Stimulated activated CD4-positive, alpha-beta T cell treated with anti-CD3 and anti-CD28 coated beads, Interleukin-1b, Interleukin-23, amount 100 ng/mL, for 24 hours (primary cell): ENCODE results near the gene USP43.
"Not testable (repeated sequence)": the region's sequence is repeated elsewhere in the genome, so short reads cannot be mapped to it uniquely, and the experiment has no call there.

ENCODE experiments used
- DNase-seq, 4 experiments: peaks; one replicate each; pipeline ENCODE4 v3.0.0-alpha.2; 2020; ENCODE audit warnings: low read depth in 4 of 4, low spot score in 1 of 4

Gene USP43

DNA sequence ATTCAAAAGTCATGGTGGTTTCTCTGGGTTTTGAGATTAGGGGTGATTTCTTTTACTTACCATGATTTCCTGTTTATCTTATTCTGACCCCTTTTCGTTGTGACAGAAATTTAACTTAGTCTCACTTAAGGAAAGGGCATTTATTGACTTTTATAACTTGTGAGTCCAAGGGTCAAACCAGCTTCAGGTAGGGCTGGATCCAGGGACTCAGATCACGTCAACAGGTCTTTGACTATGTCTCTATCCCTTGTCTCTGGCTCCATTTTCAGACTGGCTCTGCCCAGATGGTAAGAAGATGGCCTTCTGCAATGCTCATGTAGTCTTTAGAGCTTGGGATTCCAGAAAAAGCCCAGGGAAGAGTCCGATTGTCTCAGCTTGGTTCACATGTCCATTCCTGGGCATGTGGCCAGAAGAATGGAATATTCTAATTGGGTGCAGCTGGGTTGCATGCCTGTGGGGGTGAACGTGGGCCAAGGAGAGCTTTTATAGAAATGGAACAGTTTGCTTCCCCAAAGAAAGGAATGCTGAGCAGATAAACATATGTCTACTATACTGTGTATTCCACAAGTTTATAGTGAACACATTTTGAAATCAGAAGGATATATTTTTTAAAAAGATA, 13.4 kb downstream of the USP43 start:
- no peak for DNase-seq

DNA sequence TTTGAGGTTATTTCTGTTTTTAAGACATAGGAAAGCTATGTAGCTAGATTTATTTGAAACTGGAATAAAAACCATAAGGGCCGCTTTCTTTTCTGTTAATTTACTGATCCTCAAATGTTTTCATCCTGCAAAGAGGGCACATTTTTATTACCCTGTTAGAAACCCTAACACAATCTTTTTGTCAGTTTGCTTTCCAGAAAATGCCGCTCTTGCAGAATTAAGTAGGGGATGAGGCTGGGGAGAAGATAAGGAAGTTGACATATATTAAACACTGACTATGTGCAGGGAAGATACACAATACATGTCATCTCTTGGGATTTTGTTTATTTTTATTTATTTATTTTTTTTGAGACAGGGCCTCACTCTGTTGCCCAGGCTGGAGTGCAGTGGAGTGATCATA, 15.7 kb downstream of the USP43 start:
- DNase-seq: no peak

DNA sequence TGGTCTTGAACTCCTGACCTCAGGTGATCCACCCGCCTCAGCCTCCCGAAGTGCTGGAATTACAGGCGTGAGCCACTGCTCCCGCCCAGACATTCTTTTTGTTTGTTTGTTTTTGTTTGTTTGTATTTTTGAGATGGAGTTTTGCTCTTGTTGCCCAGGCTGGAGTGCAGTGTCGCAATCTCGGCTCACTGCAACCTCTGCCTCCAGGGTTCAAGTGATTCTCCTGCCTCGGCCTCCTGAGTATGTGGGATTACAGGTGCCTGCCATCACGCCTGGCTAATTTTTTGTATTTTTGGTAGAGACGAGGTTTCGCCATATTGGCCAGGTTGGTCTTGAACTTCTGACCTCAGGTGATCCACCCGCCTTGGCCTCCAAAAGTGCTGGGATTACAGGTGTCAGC, 18.2 kb downstream of the USP43 start:
- not testable (repeated sequence) for DNase-seq

DNA sequence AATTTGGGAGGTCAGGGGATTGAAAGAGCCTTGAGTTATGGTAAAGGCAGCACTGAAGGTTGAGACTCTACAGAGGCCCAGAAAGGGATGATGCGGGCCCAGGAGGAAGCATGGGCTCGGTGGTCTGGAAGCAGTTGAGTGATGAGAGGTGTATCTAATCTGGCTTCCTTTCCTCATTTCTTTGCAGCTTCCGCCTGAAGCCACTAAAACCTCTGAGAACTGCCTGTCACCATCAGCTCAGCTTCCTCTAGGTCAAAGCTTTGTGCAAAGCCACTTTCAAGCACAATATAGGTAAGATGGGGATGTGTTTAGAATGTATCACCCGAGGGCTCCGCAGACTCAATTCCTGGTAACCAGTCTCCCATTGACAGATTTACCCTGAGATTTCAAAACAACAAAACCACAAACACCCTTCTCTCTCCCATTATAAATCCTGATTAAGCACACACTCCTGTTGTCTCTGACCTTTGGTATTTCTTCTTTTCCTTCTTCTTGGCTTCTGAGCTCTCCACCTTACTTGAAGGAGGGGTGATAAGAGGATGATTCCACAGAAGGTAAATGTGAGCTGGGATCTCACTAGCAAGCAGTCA, 21.2 kb downstream of the USP43 start:
- DNase-seq: no peak

DNA sequence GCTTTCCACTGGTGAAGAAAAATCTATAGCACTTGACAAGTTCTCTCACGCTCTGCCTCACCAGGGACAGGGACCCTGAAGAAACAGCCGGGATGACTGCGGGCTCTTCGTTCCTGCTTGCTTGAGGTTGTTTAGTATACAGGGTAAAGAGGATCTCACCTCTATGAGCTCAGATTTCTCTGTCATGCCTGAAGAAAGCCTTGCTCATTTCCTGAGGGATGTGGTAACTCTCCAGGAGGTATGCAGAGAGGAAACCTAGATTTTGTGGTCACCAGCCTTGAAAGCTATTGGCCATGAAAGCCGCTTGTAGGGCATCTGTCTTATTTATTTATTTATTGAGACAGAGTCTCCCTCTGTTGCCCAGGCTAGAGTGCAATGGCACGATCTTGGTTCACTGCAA, 23.2 kb downstream of the USP43 start:
- DNase-seq: no peak

DNA sequence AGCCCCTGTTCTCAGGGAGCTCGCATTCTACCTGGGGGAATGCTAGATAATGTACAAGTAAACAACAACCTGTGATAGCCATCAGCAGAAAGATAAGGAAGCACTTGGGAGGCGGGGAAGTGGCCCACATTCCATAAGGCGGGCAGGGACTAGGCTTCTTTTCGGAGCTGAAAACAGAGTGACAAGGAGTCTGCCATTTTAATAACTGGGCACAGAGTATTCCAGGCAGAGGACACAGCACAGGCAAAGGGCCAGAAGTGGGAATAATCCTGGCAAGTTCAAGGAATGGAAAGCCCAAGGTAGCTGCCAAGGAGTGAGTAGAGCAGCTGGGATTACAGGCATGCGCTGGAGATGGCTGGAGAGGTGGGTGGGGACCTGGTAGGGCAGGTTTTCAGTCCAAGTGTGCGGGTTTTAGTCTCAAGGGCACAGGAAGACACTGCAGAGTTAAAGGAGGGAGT, 24.3 kb downstream of the USP43 start:
- no peak for DNase-seq

DNA sequence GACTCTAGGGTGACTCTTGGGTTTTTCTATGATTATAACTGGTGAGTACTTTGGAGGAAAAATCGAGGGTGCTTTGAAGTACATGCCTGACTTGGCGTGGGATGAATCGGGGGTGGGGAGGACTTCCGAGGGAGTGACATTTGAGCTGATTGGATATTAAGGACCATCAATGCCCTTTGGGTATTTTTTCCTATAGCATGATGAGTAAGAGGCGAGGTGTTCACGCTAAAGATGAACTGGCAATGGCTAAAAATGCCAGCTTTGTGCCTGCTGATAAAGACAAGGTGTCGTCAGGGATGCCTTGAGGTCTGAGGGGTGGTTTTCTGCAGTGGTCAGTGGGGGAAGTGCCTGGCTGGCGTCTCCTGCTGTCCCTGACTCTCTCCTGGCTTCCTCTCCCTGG, 25.3 kb downstream of the USP43 start:
- DNase-seq: no peak

DNA sequence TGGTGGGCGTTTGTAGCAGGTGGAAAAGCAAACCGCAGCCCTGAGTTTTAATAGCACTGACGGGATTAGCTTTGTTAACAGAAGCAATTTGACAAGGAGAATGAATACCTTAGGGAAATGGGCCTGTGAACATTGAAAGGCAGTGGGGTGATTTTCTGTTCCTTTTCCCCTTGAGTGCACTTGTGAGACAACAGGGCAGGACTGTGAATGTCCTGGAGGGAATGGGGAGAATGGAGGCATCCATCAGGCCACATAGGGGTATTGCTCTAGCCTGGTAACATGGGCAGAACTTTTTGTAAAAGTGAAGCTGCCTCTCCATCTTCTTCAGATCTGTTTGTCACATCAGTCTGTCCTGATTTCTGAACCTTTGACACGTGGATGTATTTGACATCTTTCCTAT, 26.2 kb downstream of the USP43 start:
- no peak for DNase-seq

DNA sequence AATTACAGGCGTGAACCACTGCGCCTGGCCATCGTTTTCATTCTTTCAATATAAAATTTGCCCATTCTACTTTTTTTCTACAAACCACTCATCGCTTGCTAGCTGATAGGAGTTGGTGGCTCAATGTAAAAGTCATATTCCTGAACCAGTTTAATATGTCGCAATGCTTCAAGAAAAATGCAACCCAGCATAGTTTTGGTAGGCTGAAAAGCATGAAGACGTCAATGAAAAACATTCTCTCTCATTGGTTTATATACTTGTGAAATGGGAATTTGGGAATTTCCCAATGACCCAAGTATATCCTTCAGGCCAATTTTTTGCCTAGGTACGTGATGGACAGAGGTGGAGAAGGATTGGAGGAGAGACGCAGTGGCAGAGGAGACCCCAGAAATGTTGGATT, 26.9 kb downstream of the USP43 start:
- no peak for DNase-seq

DNA sequence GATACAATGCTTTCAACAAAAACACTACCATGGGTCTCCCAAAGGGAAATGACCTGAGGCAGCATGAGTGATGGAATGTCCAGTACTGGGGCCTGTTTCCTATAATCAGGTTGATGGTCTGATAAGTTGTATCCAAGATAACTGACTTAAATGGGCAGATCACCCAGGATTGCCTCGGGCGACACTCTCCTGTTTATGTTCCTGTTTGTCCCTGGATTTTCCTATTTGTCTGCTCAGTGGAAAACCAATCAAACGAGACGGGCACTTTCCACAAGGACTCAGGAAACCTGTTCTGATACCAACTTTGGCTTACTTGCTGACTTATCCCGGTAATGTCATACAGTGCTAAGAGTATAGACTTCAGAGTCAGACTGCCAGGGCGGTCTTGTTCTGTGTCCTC, 27.4 kb downstream of the USP43 start:
- DNase-seq: no peak

DNA sequence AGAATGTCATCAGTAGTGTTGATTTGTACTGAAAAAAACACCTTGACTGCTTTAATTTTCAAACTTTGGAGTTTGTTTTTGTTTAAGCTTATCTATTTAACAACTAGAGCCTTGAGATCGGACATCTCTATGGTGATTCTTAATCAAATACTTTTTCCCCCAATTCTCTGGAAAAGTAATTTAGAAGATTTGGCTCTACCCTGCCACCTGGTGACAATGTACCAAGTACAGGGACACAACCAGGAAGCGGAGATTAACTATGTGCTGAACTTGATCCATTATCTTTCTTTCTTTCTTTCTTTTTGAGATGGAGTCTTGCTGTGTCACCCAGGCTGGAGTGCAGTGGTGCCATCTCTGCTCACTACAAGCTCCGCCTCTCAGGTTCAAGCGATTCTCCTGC, 30.8 kb downstream of the USP43 start:
- DNase-seq: no peak

DNA sequence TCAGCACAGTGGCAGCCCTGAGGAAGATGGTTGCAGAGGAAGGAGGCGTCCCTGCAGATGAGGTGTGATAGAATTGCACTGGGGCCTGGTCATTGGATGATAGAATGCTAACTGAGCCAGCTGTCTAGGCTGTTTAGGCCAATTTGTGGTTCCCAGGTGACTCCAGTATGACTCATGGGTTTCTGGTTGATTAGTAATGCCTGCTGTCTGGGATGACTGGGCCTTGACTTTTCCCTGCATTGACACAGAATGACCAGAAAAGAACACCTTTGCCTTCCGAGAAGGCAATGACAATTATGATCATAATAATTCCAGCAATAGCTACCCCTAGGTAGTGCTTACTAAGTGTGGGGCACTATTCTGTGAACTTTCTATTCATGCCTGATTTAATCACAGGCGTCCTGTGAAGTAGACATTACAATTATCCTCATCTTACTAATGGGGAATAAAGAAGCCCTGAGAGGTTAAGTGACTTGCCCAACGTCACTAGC, 31.5 kb downstream of the USP43 start:
- DNase-seq: peak in 1 of 4 experiments; percentile 2

DNA sequence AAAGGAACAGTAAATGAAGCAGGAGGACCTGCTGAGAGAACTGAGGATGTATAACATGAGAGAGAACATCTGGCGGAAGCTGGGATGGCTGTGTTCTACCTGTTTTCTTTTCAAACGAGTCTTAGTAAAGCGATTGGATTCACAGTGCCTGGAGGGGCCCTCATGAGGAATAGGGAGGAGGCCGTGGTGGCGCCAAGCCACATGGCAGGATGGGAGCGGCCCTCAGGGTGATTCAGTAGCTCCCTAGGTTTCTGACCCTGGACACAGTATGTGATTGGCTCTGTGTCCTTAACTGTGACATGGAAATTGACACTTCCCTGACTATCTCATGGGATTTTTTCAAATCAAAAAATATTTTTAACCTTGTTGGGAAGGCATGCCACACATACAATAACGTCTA, 32.1 kb downstream of the USP43 start:
- no peak for DNase-seq

DNA sequence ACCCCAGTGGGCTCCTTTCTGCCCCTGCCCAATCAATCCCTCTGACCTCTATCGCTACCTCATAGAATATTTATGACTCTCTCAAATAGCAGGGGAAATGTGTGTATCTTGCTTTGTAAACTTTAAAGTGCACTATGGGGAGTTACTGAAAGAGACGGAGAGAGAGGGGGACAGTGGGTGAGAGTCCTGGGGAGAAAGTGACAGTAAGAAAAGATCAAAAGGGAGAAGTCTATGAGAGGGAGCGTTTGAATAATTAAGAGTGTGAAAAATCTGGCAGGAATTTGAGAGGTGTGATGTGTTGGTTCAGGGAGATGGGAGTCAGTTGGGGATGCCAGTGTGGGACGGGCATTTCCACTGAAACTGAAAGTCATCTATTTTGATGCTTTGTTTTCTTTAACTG, 32.6 kb downstream of the USP43 start:
- DNase-seq: no peak

DNA sequence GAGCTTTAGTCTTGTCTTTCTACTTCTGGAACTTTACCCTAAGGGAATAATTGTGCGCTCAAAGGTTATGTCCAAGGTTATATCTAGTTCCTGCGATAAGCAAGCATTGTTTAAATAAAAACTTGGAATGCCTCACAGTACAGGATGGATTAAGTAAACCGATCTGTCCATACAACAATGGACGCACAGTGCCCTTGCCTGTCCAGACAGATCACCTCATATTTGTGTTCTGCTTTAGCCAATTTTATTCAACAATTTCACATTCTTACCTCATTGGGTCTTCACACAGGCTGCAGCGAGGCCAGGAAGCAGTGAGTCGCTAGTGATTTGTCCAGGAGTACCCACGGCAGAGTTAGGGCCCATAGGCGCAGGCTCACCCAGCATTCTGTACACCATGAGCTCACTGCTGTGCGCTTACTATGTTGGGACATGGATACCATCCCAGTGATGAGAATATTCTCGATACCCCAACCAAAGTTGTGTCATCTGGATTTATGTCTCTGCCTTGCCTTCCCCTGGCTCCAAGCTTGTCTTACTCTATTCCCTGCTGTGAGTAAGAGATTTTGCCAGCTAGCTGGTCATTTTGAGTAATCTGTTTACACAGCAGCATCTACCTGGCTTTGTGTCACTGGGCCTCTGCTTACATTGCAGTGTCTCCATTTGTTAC, 39.8 kb downstream of the USP43 start:
- DNase-seq: no peak

DNA sequence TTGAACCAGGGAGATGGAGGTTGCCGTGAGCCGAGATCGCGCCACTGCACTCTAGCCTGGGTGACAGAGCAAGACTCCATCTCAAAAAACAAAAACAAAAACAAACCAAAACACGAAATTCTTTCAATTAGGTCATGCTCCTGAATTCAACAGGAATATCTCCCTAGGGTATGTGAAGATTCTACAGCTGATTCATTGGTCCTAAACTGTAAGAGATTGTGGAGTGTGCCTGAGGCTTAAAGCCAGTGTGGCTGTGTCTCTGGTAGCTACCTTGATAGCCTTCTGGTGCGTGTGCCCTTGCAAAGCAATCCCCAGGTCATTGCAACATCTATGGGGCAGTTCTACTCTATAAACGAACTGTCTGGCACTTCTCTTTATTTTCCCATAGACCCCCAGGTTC, 48.4 kb downstream of the USP43 start:
- no peak for DNase-seq

DNA sequence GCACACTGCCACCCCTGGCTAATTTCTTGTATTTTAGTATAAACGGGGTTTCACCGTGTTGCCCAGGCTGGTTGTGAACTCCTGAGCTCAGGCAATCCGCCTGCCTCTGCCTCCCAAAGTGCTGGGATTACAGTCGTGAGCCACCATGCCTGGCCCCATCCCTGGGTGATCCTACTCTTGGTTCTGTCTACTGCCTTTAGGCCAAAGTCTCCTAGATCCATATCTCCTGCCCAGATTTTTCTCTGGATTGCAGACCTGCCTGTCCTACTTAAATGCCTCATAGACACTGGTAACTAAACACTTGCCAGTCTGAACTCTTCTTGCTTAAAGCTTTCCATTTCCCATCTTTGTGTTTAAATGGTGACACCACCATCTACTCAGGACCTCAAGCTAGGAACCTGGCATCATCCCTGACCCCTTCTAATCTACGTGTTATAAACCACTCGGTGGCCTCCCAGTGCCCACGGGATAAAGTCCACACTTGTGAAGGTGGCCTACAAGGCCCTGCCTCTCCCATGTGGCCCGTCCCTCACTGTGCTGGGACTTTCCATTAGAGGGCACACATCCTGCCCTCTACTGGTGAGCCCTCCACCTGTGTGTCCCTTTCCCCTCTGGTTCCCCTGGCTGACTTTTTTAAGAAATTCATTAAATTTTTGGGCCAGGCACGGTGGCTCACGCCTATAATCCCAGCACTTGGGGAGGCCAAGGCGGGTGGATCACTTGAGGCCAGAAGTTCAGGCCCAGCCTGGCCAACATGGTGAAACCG, 51.1 kb downstream of the USP43 start:
- DNase-seq: no peak

DNA sequence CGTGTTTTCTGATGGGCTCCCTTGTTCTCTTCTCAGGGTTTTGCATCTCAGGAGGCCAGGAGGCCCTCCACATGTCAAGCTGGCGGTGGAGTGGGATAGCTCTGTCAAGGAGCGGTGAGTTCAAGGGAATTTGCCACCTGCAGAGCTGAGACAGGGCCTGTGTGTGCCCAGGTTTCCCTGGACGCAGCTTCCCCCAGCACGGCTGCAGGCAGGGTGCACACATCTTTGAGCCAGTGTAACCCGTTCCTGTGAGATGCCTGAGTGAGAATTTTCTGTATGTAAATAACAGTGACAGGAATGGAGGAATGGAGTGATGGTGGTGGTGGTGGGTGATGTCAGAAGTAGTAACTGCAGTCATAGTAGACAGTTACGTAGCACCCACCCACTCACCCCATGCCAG, 54.8 kb downstream of the USP43 start:
- DNase-seq: no peak

DNA sequence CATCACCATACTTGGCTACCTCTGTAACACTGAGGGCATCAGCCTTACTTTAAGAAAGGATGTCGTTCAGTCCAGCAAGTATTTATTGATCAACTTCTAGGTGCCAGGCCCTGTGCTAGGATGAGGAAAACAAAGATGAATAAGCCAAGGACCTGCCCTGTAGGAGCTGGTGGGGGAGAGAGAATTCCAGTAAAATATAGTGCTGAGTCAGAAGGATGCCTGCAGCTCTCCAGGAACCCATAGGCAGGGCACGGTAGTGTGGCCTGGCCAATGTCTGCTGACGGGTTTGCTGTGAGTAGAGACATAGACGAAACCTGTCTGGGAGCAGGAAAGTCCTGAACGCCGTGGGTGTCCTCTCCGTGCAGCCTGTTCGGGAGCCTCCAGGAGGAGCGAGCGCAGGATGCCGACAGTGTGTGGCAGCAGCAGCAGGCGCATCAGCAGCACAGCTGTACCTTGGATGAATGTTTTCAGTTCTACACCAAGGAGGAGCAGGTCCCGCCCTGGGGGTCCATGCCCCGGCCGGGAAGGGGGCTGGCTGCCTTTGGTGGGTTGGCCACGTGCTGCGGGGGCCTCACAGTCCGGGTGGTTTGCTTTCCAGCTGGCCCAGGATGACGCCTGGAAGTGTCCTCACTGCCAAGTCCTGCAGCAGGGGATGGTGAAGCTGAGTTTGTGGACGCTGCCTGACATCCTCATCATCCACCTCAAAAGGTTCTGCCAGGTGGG, 55.6 kb downstream of the USP43 start:
- no peak for DNase-seq

DNA sequence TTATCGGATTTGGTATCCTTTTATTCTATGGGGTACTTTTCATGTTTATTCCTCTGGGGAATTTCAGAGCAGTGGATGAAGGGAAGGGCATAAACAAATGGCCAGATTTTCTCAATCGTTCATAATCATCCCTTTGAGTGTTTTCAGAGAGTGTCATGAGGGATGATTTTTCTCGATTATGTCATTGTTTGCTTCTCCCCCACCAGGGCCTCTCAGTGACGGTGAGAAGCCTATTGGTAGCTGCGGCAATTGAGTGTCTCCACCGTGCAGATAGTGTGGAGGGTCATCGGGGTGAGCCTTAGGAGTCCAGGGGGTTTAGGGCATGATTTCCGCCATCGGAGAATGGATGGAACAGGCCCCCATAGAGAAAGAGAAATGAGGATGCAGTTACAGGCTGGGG, 57.2 kb downstream of the USP43 start:
- no peak for DNase-seq
